GM18526 (cell line): ENCODE results near the gene IRAK3.

Source experiments
- POLR2A ChIP-seq: IDR thresholded peaks from 3 replicates; pipeline ENCODE4 v1.6.1; 2011; ENCODE audit not compliant: insufficient read length; ENCODE audit errors: extremely low read depth

The IRAK3 gene

DNA sequence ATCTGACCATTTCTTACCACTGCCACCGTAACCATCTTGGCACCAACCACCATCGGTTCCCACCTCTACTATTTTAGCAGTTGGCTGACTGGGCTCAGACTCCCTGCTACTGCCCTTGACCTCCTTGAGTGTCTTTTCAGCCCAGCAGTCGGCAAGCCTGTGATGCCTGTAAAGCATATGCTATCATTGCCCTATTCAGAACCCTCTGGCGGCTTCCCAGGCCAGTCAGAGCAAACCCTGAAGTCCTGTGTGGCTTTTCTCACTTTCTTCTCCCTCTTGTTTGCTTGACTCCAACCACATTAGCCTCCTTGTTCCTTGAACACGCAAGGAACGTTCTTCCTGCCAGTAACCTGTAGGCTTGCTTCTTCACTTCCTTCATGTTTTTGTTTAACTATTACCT is 6.2 kb downstream of the IRAK3 start:
- TF ChIP-seq POLR2A: no peak

GRCh38 chr12:66196806-66197205 is 7.8 kb downstream of the IRAK3 start:
- no peak for TF ChIP-seq POLR2A

GRCh38 chr12:66197495-66197921 is 8.5 kb downstream of the IRAK3 start:
- no peak for TF ChIP-seq POLR2A

GRCh38 chr12:66199141-66199540 is 10.1 kb downstream of the IRAK3 start:
- no peak for TF ChIP-seq POLR2A

GRCh38 chr12:66199831-66200509 is 11.0 kb downstream of the IRAK3 start:
- no peak for TF ChIP-seq POLR2A

DNA sequence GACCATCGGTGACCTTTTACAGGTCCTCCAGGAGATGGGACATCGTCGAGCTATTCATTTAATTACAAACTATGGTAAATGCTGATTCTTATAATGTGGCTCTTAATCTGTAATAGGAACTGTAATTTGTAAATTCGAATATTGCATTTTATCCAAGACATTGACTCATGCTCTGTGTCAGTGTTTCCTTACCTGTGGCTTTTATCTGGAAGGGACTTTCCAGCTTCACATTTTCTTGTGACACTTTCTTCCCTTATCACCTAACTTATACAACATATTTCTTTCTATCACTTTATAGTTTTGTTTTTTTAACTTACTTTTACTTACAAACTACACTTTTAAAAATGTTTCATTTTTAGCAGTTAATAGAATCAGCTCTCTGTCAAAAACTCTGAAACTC is 14.8 kb downstream of the IRAK3 start:
- TF ChIP-seq POLR2A: no peak

- TF ChIP-seq POLR2A: no peak
Observed at GRCh38 chr12:66206141-66206540, 17.1 kb downstream of the IRAK3 start.

DNA sequence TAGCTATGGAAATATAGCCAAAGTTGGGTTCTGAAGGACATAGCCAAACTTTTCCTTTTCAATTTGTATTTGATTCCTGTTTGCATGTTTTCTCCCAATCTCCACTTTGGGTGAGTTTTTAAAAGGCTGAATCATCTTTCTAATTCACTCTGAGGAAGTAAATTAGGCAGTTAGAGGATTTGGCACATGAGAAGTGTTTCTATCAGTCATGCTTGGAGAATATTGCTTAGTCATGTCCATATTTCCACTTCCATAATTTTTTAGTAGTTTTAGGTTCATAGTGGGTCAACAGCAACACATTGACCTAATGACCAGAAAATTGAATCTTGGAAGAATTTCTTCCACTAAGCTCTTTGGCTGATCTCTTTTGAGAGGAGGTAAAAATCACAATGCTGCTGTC is 21.8 kb downstream of the IRAK3 start:
- no peak for TF ChIP-seq POLR2A

DNA sequence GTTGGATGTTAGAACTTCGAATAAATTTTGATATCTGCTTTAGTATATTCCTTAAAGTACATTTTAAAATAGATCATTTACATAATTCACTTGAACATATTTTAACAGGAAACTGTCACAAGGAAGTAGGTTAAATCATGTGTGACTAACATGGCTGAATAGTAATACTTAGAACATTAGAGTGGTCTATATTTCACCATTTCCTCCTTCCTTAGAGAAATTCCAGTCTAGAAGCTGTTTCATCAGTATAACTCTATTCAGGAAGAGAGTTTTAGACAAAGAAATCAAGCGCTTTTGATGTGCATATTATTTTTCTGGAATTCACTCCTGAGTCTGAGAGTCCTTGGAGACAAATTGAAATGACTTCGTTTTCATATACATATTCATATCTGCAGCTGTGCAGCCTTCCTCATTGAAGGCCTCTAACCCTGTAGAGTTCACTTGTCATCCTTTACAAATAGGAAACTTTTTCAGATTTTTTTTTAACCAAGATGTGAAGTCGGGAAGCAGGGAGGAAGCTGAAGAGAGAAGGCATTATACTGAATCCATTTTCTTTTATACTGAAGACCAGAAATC is 28.4 kb downstream of the IRAK3 start:
- no peak for TF ChIP-seq POLR2A

DNA sequence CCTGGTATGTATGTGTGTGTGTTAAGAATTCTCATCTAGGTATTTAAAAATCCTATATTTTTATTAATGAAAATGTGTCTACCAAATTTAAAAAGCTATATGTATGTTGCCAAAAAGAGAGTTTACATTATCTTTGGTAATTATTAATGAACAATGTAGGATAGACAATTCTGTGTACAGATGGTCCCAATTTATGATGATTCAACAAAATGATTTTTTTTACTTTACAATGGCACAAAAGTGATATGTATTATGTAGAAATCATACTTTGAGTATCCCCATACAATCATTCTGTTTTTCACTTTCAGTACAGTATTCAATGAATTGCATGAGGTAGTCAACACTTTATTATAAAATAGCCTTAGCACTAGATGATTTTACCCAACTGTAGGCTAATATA is 39.4 kb downstream of the IRAK3 start:
- TF ChIP-seq POLR2A: no peak

GRCh38 chr12:66232263-66232662 is 43.2 kb downstream of the IRAK3 start:
- TF ChIP-seq POLR2A: no peak

DNA sequence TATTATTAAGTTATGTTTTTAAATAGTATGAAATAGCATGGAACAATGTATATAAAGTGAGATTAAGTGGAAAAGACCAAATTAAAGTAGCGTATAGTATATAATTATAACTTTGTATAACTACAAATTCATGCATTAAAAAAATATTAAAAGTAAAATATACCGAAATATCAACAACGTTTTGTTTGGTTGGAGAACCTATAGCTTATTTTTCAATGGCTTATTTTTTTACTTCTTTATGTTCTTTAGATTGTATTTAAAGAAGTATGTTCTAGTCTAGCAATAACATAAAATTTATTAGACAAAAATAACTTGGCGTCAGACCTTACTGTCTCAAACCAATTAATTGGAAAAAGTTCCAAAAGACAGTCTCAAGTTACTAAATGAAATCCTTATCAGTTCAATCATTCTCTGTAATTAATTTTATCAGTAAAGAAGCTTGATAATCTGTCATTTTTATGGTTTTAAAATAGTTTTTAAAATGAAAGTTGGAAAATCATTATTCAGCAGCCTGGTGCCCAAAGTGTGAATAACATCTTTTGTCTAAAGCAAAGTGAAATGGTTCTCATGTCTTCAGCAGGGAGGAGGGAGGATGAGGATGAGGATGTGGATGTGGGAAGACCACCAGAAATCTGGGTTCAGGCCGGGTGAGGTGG is 46.7 kb downstream of the IRAK3 start:
- TF ChIP-seq POLR2A: no peak

- TF ChIP-seq POLR2A: no peak
Observed at GRCh38 chr12:66236969-66237368, 48.0 kb downstream of the IRAK3 start.

GRCh38 chr12:66237505-66238175 is 48.6 kb downstream of the IRAK3 start:
- no peak for TF ChIP-seq POLR2A

DNA sequence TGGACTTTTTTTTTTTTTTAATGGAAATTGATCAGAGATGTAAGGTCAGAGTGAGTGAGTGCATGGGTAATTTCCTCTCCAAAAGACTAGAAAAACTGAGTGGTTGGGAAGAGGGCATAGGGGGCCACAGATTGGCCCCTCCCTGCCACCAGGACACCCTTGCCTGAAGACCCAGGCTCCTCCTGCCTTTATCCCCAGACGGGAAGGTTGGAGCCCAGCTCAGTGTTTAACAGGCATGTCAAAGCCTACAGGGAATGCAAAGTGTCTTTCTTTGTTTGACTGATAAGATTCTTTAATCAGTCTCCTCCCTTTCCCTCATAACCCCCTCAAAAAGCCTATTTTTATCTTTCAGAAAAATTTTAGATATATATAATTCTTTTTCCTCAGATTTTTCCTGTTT is 50.3 kb downstream of the IRAK3 start:
- no peak for TF ChIP-seq POLR2A

GRCh38 chr12:66240096-66240820 is 51.2 kb downstream of the IRAK3 start:
- no peak for TF ChIP-seq POLR2A
